Body of pancreas (tissue), 4 donors: ENCODE results near the gene ENAH.

ENCODE experiments used
- POLR2A ChIP-seq, 3 donors: fragments of 450-650 bp; IDR thresholded peaks; one replicate each; pipeline ENCODE4 v1.6.1; 2016; ENCODE audit warnings: antibody characterized with exemption in 3 of 3, mild to moderate bottlenecking in 2 of 3
- TF ChIP-seq, protein P1 (sequence below), 7 experiments: fragments of 450-650 bp in 4 of 7; fragments of 200-600 bp in 3 of 7; sonication (generic) in 3 of 7; IDR thresholded peaks; one replicate each; pipeline ENCODE4 v1.5.1; 2016 to 2019; ENCODE audit warnings: antibody characterized with exemption in 7 of 7

- TF ChIP-seq, protein P1, sequence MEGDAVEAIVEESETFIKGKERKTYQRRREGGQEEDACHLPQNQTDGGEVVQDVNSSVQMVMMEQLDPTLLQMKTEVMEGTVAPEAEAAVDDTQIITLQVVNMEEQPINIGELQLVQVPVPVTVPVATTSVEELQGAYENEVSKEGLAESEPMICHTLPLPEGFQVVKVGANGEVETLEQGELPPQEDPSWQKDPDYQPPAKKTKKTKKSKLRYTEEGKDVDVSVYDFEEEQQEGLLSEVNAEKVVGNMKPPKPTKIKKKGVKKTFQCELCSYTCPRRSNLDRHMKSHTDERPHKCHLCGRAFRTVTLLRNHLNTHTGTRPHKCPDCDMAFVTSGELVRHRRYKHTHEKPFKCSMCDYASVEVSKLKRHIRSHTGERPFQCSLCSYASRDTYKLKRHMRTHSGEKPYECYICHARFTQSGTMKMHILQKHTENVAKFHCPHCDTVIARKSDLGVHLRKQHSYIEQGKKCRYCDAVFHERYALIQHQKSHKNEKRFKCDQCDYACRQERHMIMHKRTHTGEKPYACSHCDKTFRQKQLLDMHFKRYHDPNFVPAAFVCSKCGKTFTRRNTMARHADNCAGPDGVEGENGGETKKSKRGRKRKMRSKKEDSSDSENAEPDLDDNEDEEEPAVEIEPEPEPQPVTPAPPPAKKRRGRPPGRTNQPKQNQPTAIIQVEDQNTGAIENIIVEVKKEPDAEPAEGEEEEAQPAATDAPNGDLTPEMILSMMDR (IDR thresholded peaks at IDR 0.05), result no peak
- no peak for TF ChIP-seq POLR2A (IDR thresholded peaks at IDR 0.05)
These were observed 210.8 kb downstream of the ENAH start for GRCh38 chr1:225442123-225442505.
